IMR-90 (cell line): ENCODE results near the gene BMERB1. TPM values are rescaled to one million over a fixed set of nuclear protein-coding genes. Genes with fewer than 3 reads are reported as not detected.

Source experiments
- ATAC-seq: fragments of 200-7000 bp; cut with Tn5 transposase; 2 replicates; pipeline ENCODE4 v1.9.1; 2020; ENCODE audit warnings: low read depth, mild to moderate bottlenecking, moderate library complexity
- BruUV-seq: library from RNA; stranded (reverse); fragments of 400-500 nt; replicated peaks from 2 replicates; lab custom pipeline; 2021; lab: Mats Ljungman, UMichigan
- CTCF ChIA-PET: fragments of 300-600 bp; formaldehyde crosslinking; extraction: SDS; loops from one replicate; lab custom pipeline; 2021; ENCODE audit warnings: antibody characterized with exemption; lab: Yijun Ruan, JAX
- POLR2A ChIA-PET: fragments of 300-600 bp; sonication (Branson Sonifier 250); formaldehyde crosslinking; loops from one replicate; lab custom pipeline; 2022; ENCODE audit warnings: antibody characterized with exemption; ENCODE audit not compliant: unreplicated experiment; lab: Charles Lee
- DNase-seq: peaks from one replicate; pipeline ENCODE4 v3.0.0; 2013
- H2AFZ ChIP-seq: replicated peaks from 2 replicates; pipeline ENCODE3; 2013; ENCODE audit warnings: low read length, mild to moderate bottlenecking; ENCODE audit not compliant: poor library complexity
- H2AK5ac ChIP-seq: 2 replicates; pipeline ENCODE4 v1.6.1; 2013; ENCODE audit warnings: low read depth, low read length, inconsistent platforms
- H2AK9ac ChIP-seq: replicated peaks from 2 replicates; pipeline ENCODE3; 2013; ENCODE audit warnings: mild to moderate bottlenecking, low read depth, low read length, moderate library complexity; ENCODE audit not compliant: poor library complexity
- H2BK120ac ChIP-seq: 2 replicates; pipeline ENCODE4 v1.6.1; 2013; ENCODE audit warnings: low read depth, low read length, inconsistent platforms
- H2BK15ac ChIP-seq: 3 replicates; pipeline ENCODE4 v1.6.1; 2013; ENCODE audit warnings: low read depth, low read length, inconsistent platforms
- H2BK20ac ChIP-seq: 2 replicates; pipeline ENCODE4 v1.6.1; 2013; ENCODE audit warnings: low read depth, mild to moderate bottlenecking, inconsistent platforms, low read length, moderate library complexity
- H2BK5ac ChIP-seq: 2 replicates; pipeline ENCODE4 v1.6.1; 2013; ENCODE audit warnings: mild to moderate bottlenecking, low read depth, low read length, inconsistent platforms; ENCODE audit not compliant: poor library complexity, severe bottlenecking
- H3K14ac ChIP-seq: replicated peaks from 2 replicates; pipeline ENCODE4 v1.6.1; 2013; ENCODE audit warnings: low read depth, low read length, inconsistent platforms
- H3K18ac ChIP-seq: 2 replicates; pipeline ENCODE4 v1.6.1; 2013; ENCODE audit warnings: low read depth, low read length, control low read depth
- H3K23ac ChIP-seq: 2 replicates; pipeline ENCODE4 v1.6.1; 2013; ENCODE audit warnings: low read depth, low read length, inconsistent platforms
- H3K27ac ChIP-seq: 2 replicates; pipeline ENCODE4 v1.5.1; 2013; ENCODE audit warnings: mild to moderate bottlenecking, control low read depth, low read length; ENCODE audit not compliant: insufficient read depth
- H3K27me3 ChIP-seq: 2 replicates; pipeline ENCODE4 v1.6.1; 2013; ENCODE audit warnings: low read length; ENCODE audit not compliant: control insufficient read depth, insufficient read depth
- H3K36me3 ChIP-seq: 2 replicates; pipeline ENCODE4 v1.6.1; 2013; ENCODE audit warnings: low read length, mixed read lengths; ENCODE audit not compliant: control insufficient read depth, insufficient read depth
- H3K4ac ChIP-seq: 2 replicates; pipeline ENCODE4 v1.6.1; 2013; ENCODE audit warnings: low read depth, low read length, inconsistent platforms
- H3K4me1 ChIP-seq: 2 replicates; pipeline ENCODE4 v1.6.1; 2013; ENCODE audit warnings: low read length, mixed read lengths; ENCODE audit not compliant: control insufficient read depth, insufficient read depth
- H3K4me2 ChIP-seq: 2 replicates; pipeline ENCODE4 v1.6.1; 2013; ENCODE audit warnings: low read depth, mild to moderate bottlenecking, control low read depth, low read length, moderate library complexity
- H3K4me3 ChIP-seq: 2 replicates; pipeline ENCODE4 v1.5.1; 2013; ENCODE audit warnings: low read depth, mild to moderate bottlenecking, control low read depth, low read length, moderate library complexity; ENCODE audit not compliant: insufficient read depth
- H3K56ac ChIP-seq: 2 replicates; pipeline ENCODE4 v1.6.1; 2013; ENCODE audit warnings: low read length, inconsistent platforms; ENCODE audit not compliant: insufficient read depth; ENCODE audit errors: extremely low read depth
- H3K79me1 ChIP-seq, 2 experiments: 2 replicates each; pipeline ENCODE4 v1.6.1; 2013; ENCODE audit warnings: low read length in 2 of 2, inconsistent platforms in 1 of 2, low read depth in 1 of 2
- H3K9ac ChIP-seq: 2 replicates; pipeline ENCODE4 v1.6.1; 2013; ENCODE audit warnings: low read depth, low read length, control low read depth
- H3K9me1 ChIP-seq: 2 replicates; pipeline ENCODE4 v1.6.1; 2013; ENCODE audit warnings: low read length, inconsistent platforms; ENCODE audit not compliant: insufficient read depth
- H3K9me3 ChIP-seq: 2 replicates; pipeline ENCODE4 v1.6.1; 2013; ENCODE audit warnings: low read length; ENCODE audit not compliant: control insufficient read depth, insufficient read depth
- H4K20me1 ChIP-seq: 2 replicates; pipeline ENCODE4 v1.6.1; 2013; ENCODE audit warnings: low read length, inconsistent platforms; ENCODE audit not compliant: insufficient read depth
- H4K5ac ChIP-seq: 2 replicates; pipeline ENCODE4 v1.6.1; 2013; ENCODE audit warnings: mild to moderate bottlenecking, low read depth, low read length, control low read depth
- H4K8ac ChIP-seq, 2 experiments: 2 replicates each; pipeline ENCODE4 v1.6.1; 2013; ENCODE audit warnings: low read depth in 2 of 2, low read length in 2 of 2, control low read depth in 1 of 2, inconsistent platforms in 1 of 2
- H4K91ac ChIP-seq: 2 replicates; pipeline ENCODE4 v1.6.1; 2013; ENCODE audit warnings: low read depth, low read length, inconsistent platforms; ENCODE audit not compliant: insufficient read depth
- BHLHE40 ChIP-seq: fragments of 150-350 bp; IDR thresholded peaks from 2 replicates; pipeline ENCODE4 v1.6.1; 2016; ENCODE audit warnings: mild to moderate bottlenecking, low read depth, low read length
- CEBPB ChIP-seq: IDR thresholded peaks from 2 replicates; pipeline ENCODE4 v1.6.1; 2012; ENCODE audit warnings: low read depth, low read length, improper control_type of control experiment
- CHD1 ChIP-seq: IDR thresholded peaks from 2 replicates; pipeline ENCODE4 v1.6.1; 2012; ENCODE audit warnings: low read depth, low read length, improper control_type of control experiment
- CTCF ChIP-seq: conservative IDR thresholded peaks from 2 replicates; pipeline ENCODE4 v1.5.1; 2012; ENCODE audit warnings: mild to moderate bottlenecking, low read depth, low read length, improper control_type of control experiment
- ELK1 ChIP-seq: fragments of 150-350 bp; IDR thresholded peaks from 2 replicates; pipeline ENCODE4 v1.6.1; 2016; ENCODE audit warnings: low read depth, mild to moderate bottlenecking, low read length, moderate library complexity, borderline replicate concordance
- FOS ChIP-seq: fragments of 150-350 bp; IDR thresholded peaks from 2 replicates; pipeline ENCODE4 v1.6.1; 2016; ENCODE audit warnings: low read depth, low read length
- MAFK ChIP-seq: IDR thresholded peaks from 2 replicates; pipeline ENCODE4 v1.6.1; 2012; ENCODE audit warnings: low read depth, low read length, improper control_type of control experiment
- MAZ ChIP-seq: IDR thresholded peaks from 2 replicates; pipeline ENCODE4 v1.6.1; 2012; ENCODE audit warnings: low read depth, mild to moderate bottlenecking, low read length, improper control_type of control experiment, moderate library complexity, borderline replicate concordance
- MXI1 ChIP-seq: IDR thresholded peaks from 2 replicates; pipeline ENCODE4 v1.6.1; 2012; ENCODE audit warnings: low read depth, mild to moderate bottlenecking, low read length, moderate library complexity, borderline replicate concordance
- NFE2L2 ChIP-seq: fragments of 150-350 bp; IDR thresholded peaks from 2 replicates; pipeline ENCODE4 v1.6.1; 2016; ENCODE audit warnings: low read depth, mild to moderate bottlenecking, low read length
- POLR2A ChIP-seq: IDR thresholded peaks from 2 replicates; pipeline ENCODE4 v1.6.1; 2012; ENCODE audit warnings: mild to moderate bottlenecking, low read depth, low read length
- RAD21 ChIP-seq: IDR thresholded peaks from 2 replicates; pipeline ENCODE4 v1.6.1; 2012; ENCODE audit warnings: low read length, improper control_type of control experiment
- RCOR1 ChIP-seq: IDR thresholded peaks from 2 replicates; pipeline ENCODE4 v1.6.1; 2012; ENCODE audit warnings: mild to moderate bottlenecking, low read length, improper control_type of control experiment; ENCODE audit not compliant: insufficient replicate concordance
- RFX5 ChIP-seq: IDR thresholded peaks from 2 replicates; pipeline ENCODE4 v1.8.0; 2012; ENCODE audit warnings: low read depth, mild to moderate bottlenecking, low read length, moderate library complexity
- SMC3 ChIP-seq: fragments of 150-350 bp; IDR thresholded peaks from 2 replicates; pipeline ENCODE4 v1.6.1; 2016; ENCODE audit warnings: low read depth, mild to moderate bottlenecking, antibody characterized with exemption, low read length, moderate library complexity
- USF2 ChIP-seq: fragments of 150-350 bp; IDR thresholded peaks from 2 replicates; pipeline ENCODE4 v1.6.1; 2017; ENCODE audit warnings: mild to moderate bottlenecking, antibody characterized with exemption, low read length, low read depth
- WGBS, 2 experiments: methylation state at CpG; one replicate each; pipeline versions ENCODE4 v1.1.5 to v1.1.7; 2013; ENCODE audit warnings: missing lambda C conversion rate in 2 of 2; ENCODE audit not compliant: insufficient read length in 1 of 2; ENCODE audit errors: extremely low coverage in 2 of 2; 5-methylcytosine and 5-hydroxymethylcytosine counted together
- dilution Hi-C: fragments of 300-500 bp; cut with HindIII; formaldehyde crosslinking; loops from one replicate; pipeline ENCODE4 v1.14.3; 2018; ENCODE audit warnings: low sequenced_read_pairs; ENCODE audit not compliant: unreplicated experiment
- in situ Hi-C: fragments of 300-500 bp; cut with MboI; formaldehyde crosslinking; loops from 3 replicates; pipeline ENCODE4 v1.14.3; 2019; ENCODE audit warnings: low sequenced_read_pairs, inconsistent platforms, mixed read lengths
- intact Hi-C: fragments of 100-400 bp; cut with micrococcal nuclease; formaldehyde crosslinking; loops from 2 replicates; pipeline ENCODE4 v1.10.0; 2022
- polyA plus RNA-seq, 3 experiments: library from polyadenylated mRNA; depleted of rRNA; stranded (reverse); fragments of >200 nt; gene quantifications; 2 replicates each; pipeline ENCODE4 v1.2.3, GENCODE V29; 2012; ENCODE audit warnings: low replicate concordance in 1 of 3
- total RNA-seq: library from RNA; depleted of rRNA; stranded (reverse); fragments of >200 nt; gene quantifications from 2 replicates; pipeline ENCODE4 v1.2.3, GENCODE V29; 2012

Gene BMERB1
- total and polyA plus RNA-seq, 2 of the 4 experiments (the other 2 are of a cell fraction) = 22.6 to 32.9 TPM

- Histone ChIP-seq H3K27ac (no peak overlapping the region), H2AK5ac (no peak overlapping the region), H3K4me3 (no peak overlapping the region), H3K27me3 (peaks cover 4% of the 10 kb centered on the region), H2AFZ (no peak overlapping the region), H3K18ac (no peak overlapping the region), H2BK5ac (no peak overlapping the region), H3K4ac (no peak overlapping the region), H2AK9ac (no peak overlapping the region), H3K4me1 (no peaks in the 10 kb centered on the region), H3K56ac (no peak overlapping the region), H4K5ac (no peak overlapping the region), H3K9me1 (no peaks in the 10 kb centered on the region), H2BK15ac (no peak overlapping the region), H3K14ac (no peak overlapping the region), H4K8ac (no peak overlapping the region), H2BK120ac (no peak overlapping the region), H3K9me3 (no peaks in the 10 kb centered on the region), H3K79me1 (no peaks in the 10 kb centered on the region), H3K4me2 (no peak overlapping the region), H3K36me3 (no peaks in the 10 kb centered on the region), H3K23ac (no peak overlapping the region), H2BK20ac (no peak overlapping the region), H4K91ac (no peak overlapping the region), H3K9ac (no peak overlapping the region), H4K20me1 (no peaks in the 10 kb centered on the region)
- no peak for ATAC-seq
- TF ChIP-seq RFX5 (no peak), CTCF (no peak), BHLHE40 (no peak), MAFK (no peak), MXI1 (no peak), USF2 (no peak), CHD1 (no peak), FOS (no peak), ELK1 (no peak), MAZ (no peak), RAD21 (no peak), CEBPB (no peak), SMC3 (no peak), RCOR1 (no peak), NFE2L2 (no peak), POLR2A (no peak)
- BruUV-seq = no TSS peak
- dilution Hi-C loops = no loop called here
- no peak for DNase-seq
- intact Hi-C loops = no loop called here
- in situ Hi-C loops = no loop called here
- ChIA-PET CTCF (no interaction called here), POLR2A (no interaction called here)
- WGBS, 2 experiments = 96% methylated on average over 4 of the region's 9 CpGs; no CpG with 5 or more reads in 1 of the 2 experiments
Measured at GRCh38 chr16:15403392-15403995, 30.9 kb upstream of the BMERB1 start.
